ENCODE measurements around the gene LSS.

- TF ChIP-seq EZH2 (IDR thresholded peaks at IDR 0.05): no peak
- no peak for TF ChIP-seq POLR2AphosphoS5 (IDR thresholded peaks at IDR 0.05; ENCODE audit: borderline replicate concordance, low read depth, low read length)
Observed at GRCh38 chr21:46250146-46250725, 21.7 kb upstream of the LSS start.
